ENCODE data around the gene TLE1. TPM values are rescaled to one million over a fixed set of nuclear protein-coding genes. Genes with fewer than 3 reads are reported as not detected.

The TLE1 gene
- total and polyA plus RNA-seq, 9 of the 15 experiments (the other 6 are each of a cell fraction or from before 2014, with no cell fraction given) = 0.11 TPM; not detected in 8

DNA sequence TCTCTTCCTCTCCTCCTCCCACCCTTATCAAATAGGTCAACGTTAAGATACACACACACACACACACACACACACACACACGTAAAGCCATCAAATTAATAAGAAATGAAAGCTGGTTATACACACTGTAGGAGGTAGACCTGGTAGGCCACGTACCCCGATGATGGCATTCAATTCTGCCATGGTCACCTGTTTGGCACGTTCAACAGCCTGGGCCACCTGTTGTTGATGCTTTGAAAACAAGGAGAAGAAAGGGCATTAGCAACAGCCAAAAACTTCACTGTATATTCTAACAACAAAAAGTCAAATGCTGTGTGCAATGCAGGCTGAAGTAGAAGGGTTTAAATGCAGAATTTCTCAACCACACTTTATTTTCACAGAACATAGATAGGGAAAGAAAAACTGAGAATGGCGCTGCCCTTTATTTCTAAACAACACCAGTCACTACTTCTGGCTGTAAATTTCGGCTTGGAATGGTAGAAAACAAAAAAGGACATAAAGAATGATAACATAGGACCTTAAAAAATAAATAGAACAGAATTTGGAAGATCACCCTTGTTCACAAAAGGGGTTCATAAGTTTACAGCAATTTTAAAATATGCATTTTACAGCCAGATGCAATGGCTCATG, 37.2 kb downstream of the TLE1 start:
- TF ChIP-seq CBFA2T3 (IDR thresholded peaks at IDR 0.05) (no peak), ELF1 (tag; IDR thresholded peaks at IDR 0.05) (no peak), GATAD2A (IDR thresholded peaks at IDR 0.05) (no peak), TAF1 (IDR thresholded peaks at IDR 0.05; ENCODE audit: control insufficient read depth, extremely low read depth, insufficient read depth, low read length, severe bottlenecking) (no peak), ZC3H8 (IDR thresholded peaks at IDR 0.05) (no peak), SLC30A9 (CRISPR knock-in tag; IDR thresholded peaks at IDR 0.05) (no peak), ZNF316 (IDR thresholded peaks at IDR 0.05) (no peak)
- TF ChIP-seq, protein P1, sequence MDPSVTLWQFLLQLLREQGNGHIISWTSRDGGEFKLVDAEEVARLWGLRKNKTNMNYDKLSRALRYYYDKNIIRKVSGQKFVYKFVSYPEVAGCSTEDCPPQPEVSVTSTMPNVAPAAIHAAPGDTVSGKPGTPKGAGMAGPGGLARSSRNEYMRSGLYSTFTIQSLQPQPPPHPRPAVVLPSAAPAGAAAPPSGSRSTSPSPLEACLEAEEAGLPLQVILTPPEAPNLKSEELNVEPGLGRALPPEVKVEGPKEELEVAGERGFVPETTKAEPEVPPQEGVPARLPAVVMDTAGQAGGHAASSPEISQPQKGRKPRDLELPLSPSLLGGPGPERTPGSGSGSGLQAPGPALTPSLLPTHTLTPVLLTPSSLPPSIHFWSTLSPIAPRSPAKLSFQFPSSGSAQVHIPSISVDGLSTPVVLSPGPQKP (CRISPR knock-in tag; IDR thresholded peaks at IDR 0.05) = no peak
- TF ChIP-seq, protein P2, sequence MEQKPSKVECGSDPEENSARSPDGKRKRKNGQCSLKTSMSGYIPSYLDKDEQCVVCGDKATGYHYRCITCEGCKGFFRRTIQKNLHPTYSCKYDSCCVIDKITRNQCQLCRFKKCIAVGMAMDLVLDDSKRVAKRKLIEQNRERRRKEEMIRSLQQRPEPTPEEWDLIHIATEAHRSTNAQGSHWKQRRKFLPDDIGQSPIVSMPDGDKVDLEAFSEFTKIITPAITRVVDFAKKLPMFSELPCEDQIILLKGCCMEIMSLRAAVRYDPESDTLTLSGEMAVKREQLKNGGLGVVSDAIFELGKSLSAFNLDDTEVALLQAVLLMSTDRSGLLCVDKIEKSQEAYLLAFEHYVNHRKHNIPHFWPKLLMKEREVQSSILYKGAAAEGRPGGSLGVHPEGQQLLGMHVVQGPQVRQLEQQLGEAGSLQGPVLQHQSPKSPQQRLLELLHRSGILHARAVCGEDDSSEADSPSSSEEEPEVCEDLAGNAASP (IDR thresholded peaks at IDR 0.05) = no peak
- TF ChIP-seq, protein P3, sequence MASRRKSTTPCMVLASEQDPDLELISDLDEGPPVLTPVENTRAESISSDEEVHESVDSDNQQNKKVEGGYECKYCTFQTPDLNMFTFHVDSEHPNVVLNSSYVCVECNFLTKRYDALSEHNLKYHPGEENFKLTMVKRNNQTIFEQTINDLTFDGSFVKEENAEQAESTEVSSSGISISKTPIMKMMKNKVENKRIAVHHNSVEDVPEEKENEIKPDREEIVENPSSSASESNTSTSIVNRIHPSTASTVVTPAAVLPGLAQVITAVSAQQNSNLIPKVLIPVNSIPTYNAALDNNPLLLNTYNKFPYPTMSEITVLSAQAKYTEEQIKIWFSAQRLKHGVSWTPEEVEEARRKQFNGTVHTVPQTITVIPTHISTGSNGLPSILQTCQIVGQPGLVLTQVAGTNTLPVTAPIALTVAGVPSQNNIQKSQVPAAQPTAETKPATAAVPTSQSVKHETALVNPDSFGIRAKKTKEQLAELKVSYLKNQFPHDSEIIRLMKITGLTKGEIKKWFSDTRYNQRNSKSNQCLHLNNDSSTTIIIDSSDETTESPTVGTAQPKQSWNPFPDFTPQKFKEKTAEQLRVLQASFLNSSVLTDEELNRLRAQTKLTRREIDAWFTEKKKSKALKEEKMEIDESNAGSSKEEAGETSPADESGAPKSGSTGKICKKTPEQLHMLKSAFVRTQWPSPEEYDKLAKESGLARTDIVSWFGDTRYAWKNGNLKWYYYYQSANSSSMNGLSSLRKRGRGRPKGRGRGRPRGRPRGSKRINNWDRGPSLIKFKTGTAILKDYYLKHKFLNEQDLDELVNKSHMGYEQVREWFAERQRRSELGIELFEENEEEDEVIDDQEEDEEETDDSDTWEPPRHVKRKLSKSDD (conservative IDR thresholded peaks at IDR 0.05; ENCODE audit: low read length) = no peak
- TF ChIP-seq, protein P4, sequence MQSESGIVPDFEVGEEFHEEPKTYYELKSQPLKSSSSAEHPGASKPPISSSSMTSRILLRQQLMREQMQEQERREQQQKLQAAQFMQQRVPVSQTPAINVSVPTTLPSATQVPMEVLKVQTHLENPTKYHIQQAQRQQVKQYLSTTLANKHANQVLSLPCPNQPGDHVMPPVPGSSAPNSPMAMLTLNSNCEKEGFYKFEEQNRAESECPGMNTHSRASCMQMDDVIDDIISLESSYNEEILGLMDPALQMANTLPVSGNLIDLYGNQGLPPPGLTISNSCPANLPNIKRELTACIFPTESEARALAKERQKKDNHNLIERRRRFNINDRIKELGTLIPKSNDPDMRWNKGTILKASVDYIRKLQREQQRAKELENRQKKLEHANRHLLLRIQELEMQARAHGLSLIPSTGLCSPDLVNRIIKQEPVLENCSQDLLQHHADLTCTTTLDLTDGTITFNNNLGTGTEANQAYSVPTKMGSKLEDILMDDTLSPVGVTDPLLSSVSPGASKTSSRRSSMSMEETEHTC (IDR thresholded peaks at IDR 0.05) = no peak
- TF ChIP-seq, protein P5, sequence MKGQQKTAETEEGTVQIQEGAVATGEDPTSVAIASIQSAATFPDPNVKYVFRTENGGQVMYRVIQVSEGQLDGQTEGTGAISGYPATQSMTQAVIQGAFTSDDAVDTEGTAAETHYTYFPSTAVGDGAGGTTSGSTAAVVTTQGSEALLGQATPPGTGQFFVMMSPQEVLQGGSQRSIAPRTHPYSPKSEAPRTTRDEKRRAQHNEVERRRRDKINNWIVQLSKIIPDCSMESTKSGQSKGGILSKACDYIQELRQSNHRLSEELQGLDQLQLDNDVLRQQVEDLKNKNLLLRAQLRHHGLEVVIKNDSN (CRISPR knock-in tag; IDR thresholded peaks at IDR 0.05) = no peak
- Histone ChIP-seq H3K9me3 (replicated peaks; ENCODE audit: control insufficient read depth, insufficient read depth, low read depth, low read length) (no peaks in the 10 kb centered on the region), H2AFZ (ENCODE audit: low read depth, low read length) (no peak overlapping the region), H3K36me3 (ENCODE audit: control insufficient read depth, insufficient read depth, low read length) (no peaks in the 10 kb centered on the region), H3K9me1 (ENCODE audit: control insufficient read depth, insufficient read depth, low read length) (no peaks in the 10 kb centered on the region), H3K27ac (ENCODE audit: extremely low read depth, low read depth, low read length) (no peak overlapping the region), H3K79me2 (ENCODE audit: control insufficient read depth, insufficient read depth, low read length) (no peaks in the 10 kb centered on the region), H3K4me2 (ENCODE audit: insufficient read depth, low read length) (no peak overlapping the region), H3K4me3 (no peak overlapping the region), H3K9ac (ENCODE audit: insufficient read depth in 1 of 2, low read depth in 2 of 2, low read length in 2 of 2) (no peak overlapping the region), H3K27me3 (ENCODE audit: control insufficient read depth in 2 of 2, insufficient read depth in 2 of 2, low read length in 2 of 2) (no peaks in the 10 kb centered on the region), H3K4me1 (replicated peaks in 1 of 2; ENCODE audit: control insufficient read depth in 2 of 2, insufficient read depth in 2 of 2, low read length in 2 of 2) (no peaks in the 10 kb centered on the region), H4K20me1 (replicated peaks; ENCODE audit: control insufficient read depth, insufficient read depth, low read length) (no peaks in the 10 kb centered on the region)
- WGBS (ENCODE audit: insufficient coverage, low coverage, missing lambda C conversion rate) = 0% methylated on average over 5 of the region's 7 CpGs
- CTCF ChIA-PET (ENCODE audit: low intra/inter-chr PET ratio) = no interaction called here
- DNase-seq (ENCODE audit: extremely low read depth in 1 of 4, low spot score in 3 of 4) (no peak), FAIRE-seq (no peak), ATAC-seq (no peak)
- intact Hi-C loops (cut with micrococcal nuclease) = no loop called here
- BruUV-seq (replicated peaks) = no TSS peak
- POLR2A ChIA-PET = no interaction called here
- in situ Hi-C loops (cut with MboI) = no loop called here
